NB4 (cell line): ENCODE measurements around the gene PDE4B.
A peak's percentile ranks its signal among the peaks of the same experiment; 100 is the strongest.

Experiments
- DNase-seq: peaks from one replicate; pipeline ENCODE4 v3.0.0; 2010; ENCODE audit warnings: low read depth
- H3K4me3 ChIP-seq: one replicate; pipeline ENCODE4 v1.5.1; 2011; ENCODE audit warnings: mild to moderate bottlenecking, low read depth, low read length, moderate library complexity
- MYC ChIP-seq: IDR thresholded peaks from 2 replicates; pipeline ENCODE4 v1.6.1; 2011; ENCODE audit warnings: low read depth, low read length
- POLR2A ChIP-seq: IDR thresholded peaks from 2 replicates; pipeline ENCODE4 v1.6.1; 2011; ENCODE audit warnings: mild to moderate bottlenecking; ENCODE audit not compliant: insufficient read length; ENCODE audit errors: extremely low read depth
- TF ChIP-seq, protein P1 (sequence below): IDR thresholded peaks from one replicate; pipeline ENCODE4 v1.5.1; 2012; ENCODE audit warnings: low read depth, low read length
- TF ChIP-seq, protein P2 (sequence below): IDR thresholded peaks from 2 replicates; pipeline ENCODE4 v1.6.1; 2011; ENCODE audit warnings: low read depth, low read length

Gene PDE4B

DNA sequence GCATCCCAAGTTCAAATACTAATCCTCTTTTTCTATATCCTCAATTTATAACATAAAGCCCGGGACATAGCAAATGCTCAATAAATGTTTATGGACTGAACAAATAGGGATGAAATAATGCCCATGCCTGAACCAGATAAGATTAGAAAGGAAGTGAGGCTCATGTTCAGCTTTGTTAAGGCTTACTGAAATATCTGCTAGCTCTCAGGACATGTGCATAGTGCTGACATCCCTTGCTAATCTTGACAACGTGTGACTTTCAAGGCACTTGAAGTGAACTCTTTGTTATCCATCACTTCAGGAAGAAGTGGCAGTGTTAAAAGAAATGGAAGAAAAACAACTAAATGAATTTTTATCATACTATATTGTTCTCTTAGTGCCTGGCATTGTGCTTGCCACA lies 481.0 kb downstream of the PDE4B start:
- TF ChIP-seq POLR2A (no peak), MYC (no peak)
- TF ChIP-seq, protein P1, sequence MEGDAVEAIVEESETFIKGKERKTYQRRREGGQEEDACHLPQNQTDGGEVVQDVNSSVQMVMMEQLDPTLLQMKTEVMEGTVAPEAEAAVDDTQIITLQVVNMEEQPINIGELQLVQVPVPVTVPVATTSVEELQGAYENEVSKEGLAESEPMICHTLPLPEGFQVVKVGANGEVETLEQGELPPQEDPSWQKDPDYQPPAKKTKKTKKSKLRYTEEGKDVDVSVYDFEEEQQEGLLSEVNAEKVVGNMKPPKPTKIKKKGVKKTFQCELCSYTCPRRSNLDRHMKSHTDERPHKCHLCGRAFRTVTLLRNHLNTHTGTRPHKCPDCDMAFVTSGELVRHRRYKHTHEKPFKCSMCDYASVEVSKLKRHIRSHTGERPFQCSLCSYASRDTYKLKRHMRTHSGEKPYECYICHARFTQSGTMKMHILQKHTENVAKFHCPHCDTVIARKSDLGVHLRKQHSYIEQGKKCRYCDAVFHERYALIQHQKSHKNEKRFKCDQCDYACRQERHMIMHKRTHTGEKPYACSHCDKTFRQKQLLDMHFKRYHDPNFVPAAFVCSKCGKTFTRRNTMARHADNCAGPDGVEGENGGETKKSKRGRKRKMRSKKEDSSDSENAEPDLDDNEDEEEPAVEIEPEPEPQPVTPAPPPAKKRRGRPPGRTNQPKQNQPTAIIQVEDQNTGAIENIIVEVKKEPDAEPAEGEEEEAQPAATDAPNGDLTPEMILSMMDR, result no peak
- TF ChIP-seq, protein P2, sequence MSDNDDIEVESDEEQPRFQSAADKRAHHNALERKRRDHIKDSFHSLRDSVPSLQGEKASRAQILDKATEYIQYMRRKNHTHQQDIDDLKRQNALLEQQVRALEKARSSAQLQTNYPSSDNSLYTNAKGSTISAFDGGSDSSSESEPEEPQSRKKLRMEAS, result no peak
- DNase-seq, result no peak
- H3K4me3 ChIP-seq, result no peak overlapping the region

DNA sequence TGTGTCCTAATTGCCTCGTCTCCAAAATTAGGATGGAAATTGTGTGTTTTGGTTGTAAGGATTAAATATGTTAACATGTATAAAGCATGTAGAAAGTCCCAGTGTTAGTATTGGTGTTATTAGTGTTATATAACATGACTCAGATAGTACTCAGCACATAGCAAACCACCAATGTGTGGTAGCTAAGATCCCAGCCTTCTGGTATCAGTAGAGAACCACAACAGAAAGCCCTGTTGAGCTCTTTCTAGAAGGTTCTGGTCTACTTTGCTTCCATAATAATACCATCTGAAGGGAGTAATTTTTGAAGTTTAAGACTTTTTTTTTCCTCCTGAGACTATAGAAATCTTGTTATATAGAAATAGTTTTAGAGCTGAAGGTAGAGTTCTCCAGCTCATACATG lies 481.9 kb downstream of the PDE4B start:
- H3K4me3 ChIP-seq, result no peak overlapping the region
- no peak for DNase-seq
- TF ChIP-seq MYC (no peak), POLR2A (no peak)
- TF ChIP-seq, protein P1, result no peak
- TF ChIP-seq, protein P2, result no peak

DNA sequence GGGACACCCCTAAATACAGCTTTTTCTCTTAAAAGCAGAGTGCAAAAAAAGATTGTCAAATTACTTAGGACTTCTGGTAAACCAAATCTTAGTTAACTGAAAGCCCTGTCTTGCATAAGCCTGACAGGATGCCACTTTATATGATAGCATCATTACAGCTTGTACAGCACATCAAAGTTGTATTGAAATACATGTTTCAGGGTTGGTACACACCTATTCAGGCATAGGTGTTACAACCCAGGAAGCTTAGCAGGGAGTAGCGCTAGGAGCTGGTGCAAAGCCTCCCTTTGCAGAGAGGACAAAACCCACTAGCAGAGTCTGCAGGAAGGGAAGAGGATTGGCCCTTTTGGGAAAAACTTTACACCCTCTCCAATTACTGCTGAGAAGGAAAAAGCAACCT lies 482.4 kb downstream of the PDE4B start:
- TF ChIP-seq, protein P2, result no peak
- TF ChIP-seq, protein P1, result no peak
- no peak for TF ChIP-seq POLR2A
- no peak for TF ChIP-seq MYC
- H3K4me3 ChIP-seq, result no peak overlapping the region
- DNase-seq, result no peak

DNA sequence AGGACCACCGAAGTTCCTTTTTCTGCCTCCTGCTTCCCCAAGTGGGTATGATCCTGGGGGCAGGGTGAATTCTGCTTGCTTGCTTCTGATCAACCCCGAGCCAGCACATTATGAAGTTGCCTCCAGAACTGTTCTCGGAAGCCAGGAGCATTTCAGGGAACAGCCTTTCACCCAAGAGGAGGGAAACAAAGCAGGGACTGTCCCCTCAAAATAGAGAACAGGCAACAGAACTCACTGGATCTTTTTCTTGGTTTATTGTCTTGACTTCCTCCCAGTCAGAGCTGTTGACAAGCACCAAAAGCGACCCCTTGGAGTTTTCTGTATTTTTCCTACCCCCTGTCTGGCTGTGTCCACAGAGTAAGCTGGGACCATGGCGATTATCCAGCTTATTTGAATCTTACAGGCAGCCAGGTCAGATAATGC lies 482.9 kb downstream of the PDE4B start:
- H3K4me3 ChIP-seq, result no peak overlapping the region
- TF ChIP-seq MYC (no peak), POLR2A (no peak)
- TF ChIP-seq, protein P2, result no peak
- TF ChIP-seq, protein P1, result no peak
- DNase-seq, result peak; percentile 10

DNA sequence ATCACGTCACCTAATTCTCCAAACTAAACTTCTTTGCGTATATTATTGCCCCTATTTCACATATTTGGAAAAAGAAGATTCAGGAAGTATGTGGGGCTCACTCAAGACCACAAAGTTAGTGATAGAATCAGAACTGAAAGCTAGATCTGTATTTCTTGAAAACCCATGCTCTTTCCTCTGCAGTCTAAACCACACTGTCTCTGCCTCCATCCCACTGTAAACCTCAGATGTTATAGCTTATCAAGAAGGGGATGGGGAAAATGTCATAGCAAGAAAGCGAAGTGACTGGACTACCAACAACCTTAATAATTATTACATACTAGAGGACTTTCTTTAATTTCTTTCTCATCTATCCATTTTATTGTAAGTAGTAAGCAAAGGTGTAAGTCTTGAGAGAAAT lies 483.5 kb downstream of the PDE4B start:
- TF ChIP-seq, protein P2, result no peak
- TF ChIP-seq, protein P1, result no peak
- TF ChIP-seq POLR2A (no peak), MYC (no peak)
- no peak overlapping the region for H3K4me3 ChIP-seq
- DNase-seq, result no peak
